ENCODE results near the gene KCNIP4.
"Not testable (repeated sequence)": the region's sequence is repeated elsewhere in the genome, so short reads cannot be mapped to it uniquely, and the experiment has no call there.

Gene KCNIP4

GRCh38 chr4:20816287-20816686 lies 1132.3 kb downstream of the KCNIP4 start:
- no peak overlapping the region for H3K4me3 Mint-ChIP-seq
- H3K9me3 Mint-ChIP-seq = no peaks in the 10 kb centered on the region
- H3K27me3 Mint-ChIP-seq (ENCODE audit: low read depth, poor library complexity) = peaks cover 7% of the 10 kb centered on the region
- TF ChIP-seq, protein P1, sequence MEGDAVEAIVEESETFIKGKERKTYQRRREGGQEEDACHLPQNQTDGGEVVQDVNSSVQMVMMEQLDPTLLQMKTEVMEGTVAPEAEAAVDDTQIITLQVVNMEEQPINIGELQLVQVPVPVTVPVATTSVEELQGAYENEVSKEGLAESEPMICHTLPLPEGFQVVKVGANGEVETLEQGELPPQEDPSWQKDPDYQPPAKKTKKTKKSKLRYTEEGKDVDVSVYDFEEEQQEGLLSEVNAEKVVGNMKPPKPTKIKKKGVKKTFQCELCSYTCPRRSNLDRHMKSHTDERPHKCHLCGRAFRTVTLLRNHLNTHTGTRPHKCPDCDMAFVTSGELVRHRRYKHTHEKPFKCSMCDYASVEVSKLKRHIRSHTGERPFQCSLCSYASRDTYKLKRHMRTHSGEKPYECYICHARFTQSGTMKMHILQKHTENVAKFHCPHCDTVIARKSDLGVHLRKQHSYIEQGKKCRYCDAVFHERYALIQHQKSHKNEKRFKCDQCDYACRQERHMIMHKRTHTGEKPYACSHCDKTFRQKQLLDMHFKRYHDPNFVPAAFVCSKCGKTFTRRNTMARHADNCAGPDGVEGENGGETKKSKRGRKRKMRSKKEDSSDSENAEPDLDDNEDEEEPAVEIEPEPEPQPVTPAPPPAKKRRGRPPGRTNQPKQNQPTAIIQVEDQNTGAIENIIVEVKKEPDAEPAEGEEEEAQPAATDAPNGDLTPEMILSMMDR (IDR thresholded peaks at IDR 0.05) = no peak
- no peak overlapping the region for H3K27ac Mint-ChIP-seq
- no peaks in the 10 kb centered on the region for H3K4me1 Mint-ChIP-seq
- H3K36me3 Mint-ChIP-seq (ENCODE audit: low read depth) = no peaks in the 10 kb centered on the region
- no peak for DNase-seq

DNA sequence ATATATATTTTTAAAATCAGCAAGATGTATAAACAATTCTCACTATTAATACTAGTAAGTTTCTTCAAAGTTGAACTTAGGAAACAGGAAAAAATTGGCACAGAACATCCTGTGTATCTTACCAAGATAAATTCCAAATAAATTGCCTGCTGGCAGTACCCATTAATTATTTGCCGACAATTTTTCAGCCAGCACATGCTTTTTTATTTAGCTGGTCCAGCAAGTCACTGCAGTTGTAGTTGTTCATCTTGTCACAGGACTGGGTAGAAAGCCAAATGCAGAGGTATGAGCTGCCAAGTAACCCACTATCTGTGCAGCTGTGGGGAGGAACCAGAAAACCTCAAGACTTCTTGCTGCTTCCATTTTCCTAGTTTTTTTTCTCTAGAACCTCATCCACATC lies 1134.9 kb downstream of the KCNIP4 start:
- H3K4me3 Mint-ChIP-seq = no peak overlapping the region
- peaks cover 7% of the 10 kb centered on the region for H3K27me3 Mint-ChIP-seq (ENCODE audit: low read depth, poor library complexity)
- DNase-seq = no peak
- H3K9me3 Mint-ChIP-seq = no peaks in the 10 kb centered on the region
- H3K36me3 Mint-ChIP-seq (ENCODE audit: low read depth) = no peaks in the 10 kb centered on the region
- H3K27ac Mint-ChIP-seq = no peak overlapping the region
- no peaks in the 10 kb centered on the region for H3K4me1 Mint-ChIP-seq
- TF ChIP-seq, protein P1 (IDR thresholded peaks at IDR 0.05) = no peak

- TF ChIP-seq, protein P1 (IDR thresholded peaks at IDR 0.05) = no peak
- no peaks in the 10 kb centered on the region for H3K9me3 Mint-ChIP-seq
- no peak overlapping the region for H3K27ac Mint-ChIP-seq
- no peak for DNase-seq
- H3K36me3 Mint-ChIP-seq (ENCODE audit: low read depth) = no peaks in the 10 kb centered on the region
- no peaks in the 10 kb centered on the region for H3K4me1 Mint-ChIP-seq
- H3K27me3 Mint-ChIP-seq (ENCODE audit: low read depth, poor library complexity) = peaks cover 3% of the 10 kb centered on the region
- H3K4me3 Mint-ChIP-seq = no peak overlapping the region
Measured at GRCh38 chr4:20809812-20810211, 1138.8 kb downstream of the KCNIP4 start.

- DNase-seq = no peak
- TF ChIP-seq, protein P1 (IDR thresholded peaks at IDR 0.05) = no peak
- Mint-ChIP-seq H3K4me3 (no peak overlapping the region), H3K27ac (no peak overlapping the region), H3K4me1 (no peaks in the 10 kb centered on the region), H3K27me3 (ENCODE audit: low read depth, poor library complexity) (peaks cover 6% of the 10 kb centered on the region), H3K9me3 (no peaks in the 10 kb centered on the region), H3K36me3 (ENCODE audit: low read depth) (no peaks in the 10 kb centered on the region)
Measured at GRCh38 chr4:20805716-20806115, 1142.9 kb downstream of the KCNIP4 start.

DNA sequence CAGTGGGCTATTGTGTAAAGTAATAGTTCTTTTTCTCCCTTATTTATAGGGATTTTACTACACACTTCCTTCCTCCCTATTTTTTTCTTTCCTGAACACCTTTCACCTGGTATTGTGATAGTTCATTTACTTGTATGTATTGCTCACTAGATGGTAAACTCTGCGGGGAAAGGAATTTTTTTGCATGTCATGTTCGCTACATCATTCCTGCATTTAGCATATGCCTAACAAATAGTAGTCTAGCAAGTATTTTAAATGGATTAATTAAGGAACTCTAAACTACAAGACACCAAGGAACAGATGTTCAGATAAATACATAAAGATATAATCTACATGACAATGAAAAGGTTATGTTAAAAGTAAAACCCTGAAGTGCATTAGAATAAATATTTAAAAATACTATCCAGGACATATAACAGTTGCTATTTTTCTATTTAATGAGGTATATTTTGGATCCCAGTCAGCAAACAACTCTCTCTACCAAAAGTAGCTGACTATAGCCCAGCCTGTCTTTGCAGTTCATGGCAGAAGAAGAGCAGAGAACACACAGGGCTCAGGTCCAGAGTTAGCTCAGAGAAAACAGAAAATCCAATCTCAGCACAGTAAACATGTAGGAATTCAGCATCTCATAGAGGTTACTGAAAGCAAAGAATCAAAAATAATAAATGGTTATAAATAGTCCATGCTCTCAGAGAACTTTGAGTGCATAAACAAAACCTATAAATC lies 1160.5 kb downstream of the KCNIP4 start:
- no peak overlapping the region for H3K27ac Mint-ChIP-seq
- peaks cover 4% of the 10 kb centered on the region for H3K9me3 Mint-ChIP-seq
- no peaks in the 10 kb centered on the region for H3K4me1 Mint-ChIP-seq
- TF ChIP-seq, protein P1 (IDR thresholded peaks at IDR 0.05) = no peak
- no peaks in the 10 kb centered on the region for H3K36me3 Mint-ChIP-seq (ENCODE audit: low read depth)
- DNase-seq = no peak
- no peaks in the 10 kb centered on the region for H3K27me3 Mint-ChIP-seq (ENCODE audit: low read depth, poor library complexity)
- H3K4me3 Mint-ChIP-seq = no peak overlapping the region

DNA sequence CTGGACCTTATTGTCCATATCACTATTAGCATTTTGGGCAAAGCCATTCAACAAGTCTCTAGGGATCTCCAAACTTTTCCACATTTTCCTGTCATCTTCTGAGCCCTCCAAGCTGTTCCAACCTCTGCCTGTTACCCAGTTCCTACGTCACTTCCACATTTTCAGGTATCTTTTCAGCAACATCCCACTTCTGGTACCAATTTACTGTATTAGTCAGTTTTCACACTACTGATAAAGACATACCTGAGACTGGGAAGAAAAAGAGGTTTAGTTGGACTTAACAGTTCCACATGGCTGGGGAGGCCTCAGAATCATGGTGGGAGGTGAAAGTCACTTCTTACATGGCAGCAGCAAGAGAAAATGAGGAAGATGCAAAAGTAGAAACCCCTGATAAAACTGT lies 1165.4 kb downstream of the KCNIP4 start:
- H3K4me3 Mint-ChIP-seq; H3K27me3 Mint-ChIP-seq (ENCODE audit: low read depth, poor library complexity); DNase-seq; H3K36me3 Mint-ChIP-seq (ENCODE audit: low read depth); H3K27ac Mint-ChIP-seq; H3K4me1 Mint-ChIP-seq: not testable (repeated sequence)
- H3K9me3 Mint-ChIP-seq = peaks cover 28% of the 10 kb centered on the region

Measured in nephron progenitor cell (in vitro differentiated cells).